GM18505 (cell line): ENCODE measurements around the gene CHTOP.

Experiments
- ATAC-seq: cut with Tn5 transposase; IDR thresholded peaks from one replicate; pipeline ENCODE4 v1.9.1; 2021; ENCODE audit not compliant: unreplicated experiment
- POLR2A ChIP-seq: IDR thresholded peaks from 4 replicates; pipeline ENCODE4 v1.6.1; 2011; ENCODE audit warnings: borderline replicate concordance; ENCODE audit not compliant: insufficient read depth, insufficient read length; ENCODE audit errors: extremely low read depth

CHTOP gene

GRCh38 chr1:153616144-153616916, 17.5 kb upstream of the CHTOP start, which contains the start of gene S100A14:
TSS of gene S100A14 (minus strand) at chr1:153616325. CDS start at chr1:153615858, 467 bp downstream.
- no peak for TF ChIP-seq POLR2A
- no peak for ATAC-seq

GRCh38 chr1:153616917-153617311, 17.0 kb upstream of the CHTOP start:
- no peak for TF ChIP-seq POLR2A
- no peak for ATAC-seq

GRCh38 chr1:153617663-153618062, 16.2 kb upstream of the CHTOP start:
- ATAC-seq = no peak
- no peak for TF ChIP-seq POLR2A

GRCh38 chr1:153619171-153619570, 14.7 kb upstream of the CHTOP start:
- ATAC-seq = no peak
- no peak for TF ChIP-seq POLR2A

- no peak for TF ChIP-seq POLR2A
- no peak for ATAC-seq
Measured at GRCh38 chr1:153623101-153623500, 10.8 kb upstream of the CHTOP start.

GRCh38 chr1:153624965-153625611, 8.8 kb upstream of the CHTOP start:
- TF ChIP-seq POLR2A = no peak
- ATAC-seq = no peak

GRCh38 chr1:153626477-153626903, 7.4 kb upstream of the CHTOP start:
- ATAC-seq = no peak
- no peak for TF ChIP-seq POLR2A

- ATAC-seq = no peak
- TF ChIP-seq POLR2A = peak; percentile 54
Measured at GRCh38 chr1:153626904-153627714, 6.8 kb upstream of the CHTOP start, which contains the start of gene S100A13. TSS of gene S100A13 (minus strand) at chr1:153627505. CDS start at chr1:153626472, 1,033 bp downstream.

GRCh38 chr1:153627715-153628626, 5.9 kb upstream of the CHTOP start, which contains the start of gene S100A1:
TSS of gene S100A1 (plus strand) at chr1:153628434. CDS start at chr1:153630522, 2,088 bp downstream.
- no peak for TF ChIP-seq POLR2A
- no peak for ATAC-seq

GRCh38 chr1:153628638-153629342, 5.1 kb upstream of the CHTOP start:
- no peak for TF ChIP-seq POLR2A
- no peak for ATAC-seq

GRCh38 chr1:153629343-153629665, 4.6 kb upstream of the CHTOP start:
- no peak for TF ChIP-seq POLR2A
- ATAC-seq = no peak

GRCh38 chr1:153629971-153630370, 3.9 kb upstream of the CHTOP start:
- TF ChIP-seq POLR2A = no peak
- no peak for ATAC-seq
